ENCODE measurements around the gene AMPD1.

The AMPD1 gene

GRCh38 chr1:114623364-114623763 lies 72.0 kb downstream of the AMPD1 start:
- DNase-seq: no peak

Measured in CD4-positive, alpha-beta T cell treated with Interferon gamma for 1 hour (primary cell).